Mesenchymal stem cell (in vitro differentiated cells and primary cell): ENCODE results near the gene ITGAL.

Experiments used
- DNase-seq: peaks from one replicate; pipeline ENCODE4 v3.0.0-alpha.2; 2013
- H2AFZ ChIP-seq: one replicate; pipeline ENCODE4 v1.6.1; 2013; ENCODE audit warnings: low read depth, mild to moderate bottlenecking, control low read depth, inconsistent platforms, low read length, moderate library complexity
- H2AK5ac ChIP-seq: 2 replicates; pipeline ENCODE4 v1.6.1; 2013; ENCODE audit warnings: low read length, moderate library complexity, mild to moderate bottlenecking, inconsistent platforms; ENCODE audit not compliant: severe bottlenecking
- H2BK120ac ChIP-seq: one replicate; pipeline ENCODE4 v1.6.1; 2013; ENCODE audit warnings: low read depth, mild to moderate bottlenecking, inconsistent platforms, low read length, moderate library complexity
- H2BK12ac ChIP-seq, 2 experiments: one replicate each; pipeline ENCODE4 v1.6.1; 2013; ENCODE audit warnings: inconsistent platforms in 2 of 2, low read length in 2 of 2, mild to moderate bottlenecking in 2 of 2, moderate library complexity in 2 of 2, control low read depth in 1 of 2
- H2BK15ac ChIP-seq: one replicate; pipeline ENCODE4 v1.6.1; 2013; ENCODE audit warnings: mild to moderate bottlenecking, low read depth, inconsistent platforms; ENCODE audit not compliant: poor library complexity, severe bottlenecking
- H2BK5ac ChIP-seq: 2 replicates; pipeline ENCODE4 v1.6.1; 2013; ENCODE audit warnings: low read depth, mild to moderate bottlenecking, low read length, control low read depth, inconsistent platforms; ENCODE audit not compliant: poor library complexity, severe bottlenecking
- H3K14ac ChIP-seq, 2 experiments: one replicate each; pipeline ENCODE4 v1.6.1; 2013; ENCODE audit warnings: inconsistent platforms in 2 of 2, low read length in 2 of 2, control low read depth in 1 of 2, mild to moderate bottlenecking in 1 of 2, moderate library complexity in 1 of 2
- H3K18ac ChIP-seq, 2 experiments: one replicate each; pipeline ENCODE4 v1.6.1; 2013; ENCODE audit warnings: inconsistent platforms in 2 of 2, low read length in 2 of 2, control low read depth in 1 of 2, low read depth in 1 of 2, mild to moderate bottlenecking in 1 of 2
- H3K23ac ChIP-seq, 2 experiments: one replicate each; pipeline ENCODE4 v1.6.1; 2013; ENCODE audit warnings: inconsistent platforms in 2 of 2, low read length in 2 of 2, mild to moderate bottlenecking in 2 of 2, moderate library complexity in 2 of 2, control low read depth in 1 of 2
- H3K27ac ChIP-seq: 2 replicates; pipeline ENCODE4 v1.5.1; 2013; ENCODE audit warnings: mild to moderate bottlenecking, moderate library complexity, low read length, control low read depth, inconsistent platforms; ENCODE audit not compliant: poor library complexity, severe bottlenecking
- H3K27me3 ChIP-seq, 2 experiments: 2 replicates each; pipeline versions ENCODE4 v1.6.1 to v1.7.0; 2013; ENCODE audit warnings: low read length in 2 of 2, mild to moderate bottlenecking in 2 of 2, moderate library complexity in 2 of 2, control low read depth in 1 of 2, inconsistent platforms in 1 of 2; ENCODE audit not compliant: control insufficient read depth in 1 of 2, insufficient read depth in 1 of 2
- H3K36me3 ChIP-seq, 2 experiments: 2 replicates each; pipeline versions ENCODE4 v1.6.1 to v1.7.0; 2013; ENCODE audit warnings: low read length in 2 of 2, control low read depth in 1 of 2, inconsistent platforms in 1 of 2, low read depth in 1 of 2, mild to moderate bottlenecking in 1 of 2; ENCODE audit not compliant: insufficient read depth in 2 of 2, control insufficient read depth in 1 of 2
- H3K4ac ChIP-seq, 2 experiments: one replicate each; pipeline ENCODE4 v1.6.1; 2013; ENCODE audit warnings: inconsistent platforms in 2 of 2, low read length in 2 of 2, mild to moderate bottlenecking in 2 of 2, moderate library complexity in 2 of 2, control low read depth in 1 of 2, low read depth in 1 of 2
- H3K4me1 ChIP-seq: 2 replicates; pipeline ENCODE4 v1.6.1; 2013; ENCODE audit warnings: low read depth, low read length, control low read depth; ENCODE audit not compliant: control insufficient read depth, insufficient read depth
- H3K4me2 ChIP-seq: 2 replicates; pipeline ENCODE4 v1.6.1; 2013; ENCODE audit warnings: low read length, mild to moderate bottlenecking, inconsistent platforms; ENCODE audit not compliant: poor library complexity, severe bottlenecking
- H3K4me3 ChIP-seq, 2 experiments: 2 replicates each; pipeline versions ENCODE4 v1.5.1 to v1.7.0; 2013; ENCODE audit warnings: low read length in 2 of 2, mild to moderate bottlenecking in 2 of 2, control low read depth in 1 of 2, low read depth in 1 of 2; ENCODE audit not compliant: insufficient read depth in 1 of 2
- H3K79me1 ChIP-seq: replicated peaks from 2 replicates; pipeline ENCODE4 v1.6.1; 2013; ENCODE audit warnings: mild to moderate bottlenecking, control low read depth, low read length, inconsistent platforms; ENCODE audit not compliant: poor library complexity, severe bottlenecking
- H3K9ac ChIP-seq: 2 replicates; pipeline ENCODE4 v1.7.0; 2013; ENCODE audit warnings: mild to moderate bottlenecking, low read length, moderate library complexity
- H3K9me3 ChIP-seq: 2 replicates; pipeline ENCODE4 v1.7.0; 2013; ENCODE audit warnings: mild to moderate bottlenecking, low read length; ENCODE audit not compliant: control insufficient read depth
- H4K8ac ChIP-seq: one replicate; pipeline ENCODE4 v1.6.1; 2013; ENCODE audit warnings: inconsistent platforms, mild to moderate bottlenecking, low read length, moderate library complexity
- H4K91ac ChIP-seq: one replicate; pipeline ENCODE4 v1.6.1; 2013; ENCODE audit warnings: mild to moderate bottlenecking, low read length, inconsistent platforms
- WGBS: methylation state at CpG from one replicate; pipeline ENCODE4 v1.1.7; 2013; ENCODE audit warnings: mixed read lengths; 5-methylcytosine and 5-hydroxymethylcytosine counted together

Gene ITGAL

DNA sequence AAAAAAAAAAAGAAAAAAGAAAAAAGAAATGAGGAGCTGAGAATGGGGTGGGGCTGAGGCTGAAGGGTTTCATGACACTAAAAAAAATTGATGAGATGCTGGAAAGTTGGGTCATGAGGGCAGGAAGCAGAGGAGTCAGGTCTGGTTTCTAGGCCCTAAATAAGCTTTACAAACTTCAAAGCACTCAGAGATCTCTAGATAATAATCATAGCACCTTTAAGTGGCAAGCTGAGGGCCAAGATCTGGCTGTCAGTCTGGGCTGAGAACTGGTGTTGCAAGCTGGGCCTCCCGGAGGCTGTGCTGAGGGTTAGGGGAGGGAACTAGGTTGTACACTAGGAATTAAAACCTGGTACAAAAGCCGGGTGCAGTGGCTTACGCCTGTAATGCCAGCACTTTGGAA lies 79.2 kb downstream of the ITGAL start:
- no peak overlapping the region for H3K9ac ChIP-seq
- H4K91ac ChIP-seq: no peak overlapping the region
- H4K8ac ChIP-seq: no peak overlapping the region
- no peak overlapping the region for H3K4ac ChIP-seq
- no peak overlapping the region for H2BK5ac ChIP-seq
- 51% methylated on average over 3 of the region's 3 CpGs for WGBS
- H3K14ac ChIP-seq: no peak overlapping the region
- no peak overlapping the region for H3K4me3 ChIP-seq
- no peak overlapping the region for H2AK5ac ChIP-seq
- no peak overlapping the region for H2BK12ac ChIP-seq
- H3K4me2 ChIP-seq: no peak overlapping the region
- H3K27ac ChIP-seq: no peak overlapping the region
- no peak overlapping the region for H2BK120ac ChIP-seq
- peaks cover 27 to 30% of the 10 kb centered on the region in 2 experiments for H3K36me3 ChIP-seq
- no peak for DNase-seq
- H3K27me3 ChIP-seq: no peaks in the 10 kb centered on the region
- no peaks in the 10 kb centered on the region for H3K9me3 ChIP-seq
- peaks cover 24% of the 10 kb centered on the region for H3K79me1 ChIP-seq
- no peak overlapping the region for H3K18ac ChIP-seq
- H3K4me1 ChIP-seq: peaks cover 5% of the 10 kb centered on the region
- no peak overlapping the region for H2BK15ac ChIP-seq
- H3K23ac ChIP-seq: no peak overlapping the region
- no peak overlapping the region for H2AFZ ChIP-seq

DNA sequence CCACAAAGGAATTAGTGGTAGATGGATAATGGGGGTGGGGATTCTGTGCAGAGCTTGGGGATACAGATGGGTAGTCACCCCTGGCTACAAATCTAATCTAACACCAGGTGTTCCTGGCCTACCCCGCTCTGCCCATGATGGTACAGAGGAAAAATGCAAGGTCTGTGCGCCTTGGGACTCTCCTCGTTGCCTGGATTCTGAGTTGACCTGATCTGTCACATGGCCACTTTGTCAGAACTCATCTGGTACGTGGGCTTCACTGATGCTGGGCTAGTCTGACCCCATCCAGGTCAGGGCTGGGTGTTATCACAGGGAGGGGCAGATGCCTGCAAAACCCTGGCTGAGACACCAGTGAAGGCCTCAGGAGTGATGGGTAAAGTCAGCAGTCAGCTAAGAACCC lies 80.4 kb downstream of the ITGAL start:
- no peak overlapping the region for H3K4ac ChIP-seq
- H3K27me3 ChIP-seq: no peaks in the 10 kb centered on the region
- H2BK12ac ChIP-seq: no peak overlapping the region
- no peak for DNase-seq
- H3K27ac ChIP-seq: no peak overlapping the region
- H4K8ac ChIP-seq: no peak overlapping the region
- no peaks in the 10 kb centered on the region for H3K9me3 ChIP-seq
- H3K23ac ChIP-seq: no peak overlapping the region
- H2AFZ ChIP-seq: no peak overlapping the region
- H3K79me1 ChIP-seq: peaks cover 27% of the 10 kb centered on the region
- H3K18ac ChIP-seq: no peak overlapping the region
- H3K4me2 ChIP-seq: no peak overlapping the region
- no peak overlapping the region for H3K14ac ChIP-seq
- H2AK5ac ChIP-seq: no peak overlapping the region
- H4K91ac ChIP-seq: no peak overlapping the region
- 94% methylated on average over 4 of the region's 4 CpGs for WGBS
- H3K36me3 ChIP-seq: peaks cover 27 to 30% of the 10 kb centered on the region in 2 experiments
- H3K9ac ChIP-seq: no peak overlapping the region
- H2BK120ac ChIP-seq: no peak overlapping the region
- no peak overlapping the region for H2BK15ac ChIP-seq
- peaks cover 10% of the 10 kb centered on the region for H3K4me1 ChIP-seq
- H2BK5ac ChIP-seq: peak overlapping the region; percentile 32
- H3K4me3 ChIP-seq: no peak overlapping the region

DNA sequence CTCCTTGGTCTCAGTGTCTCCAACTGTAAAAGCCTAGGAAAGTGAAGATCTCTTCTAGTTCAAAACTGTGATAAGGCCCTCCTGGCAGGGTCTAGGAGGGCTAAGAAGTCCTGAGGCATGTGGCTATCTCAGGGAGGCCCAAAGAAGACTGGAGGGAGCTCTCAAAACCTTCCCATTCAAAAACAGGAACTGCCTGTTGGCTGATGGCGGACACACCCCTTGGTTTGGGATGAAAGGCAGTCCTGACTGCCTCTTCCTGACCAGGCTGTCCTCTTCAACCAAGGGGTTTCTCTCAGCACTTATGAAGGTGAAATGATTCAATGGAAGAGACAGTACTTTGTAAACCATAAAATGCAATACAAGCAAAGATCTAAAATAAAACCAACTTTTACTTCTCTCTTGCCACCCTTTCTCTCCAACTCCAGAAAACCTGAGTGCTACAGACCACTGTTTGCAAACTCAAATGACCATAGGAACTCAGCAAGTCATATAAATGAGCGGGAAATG lies 80.9 kb downstream of the ITGAL start:
- Histone ChIP-seq H3K14ac (no peak overlapping the region), H3K4me3 (no peak overlapping the region), H2AK5ac (no peak overlapping the region), H4K91ac (no peak overlapping the region), H3K23ac (no peak overlapping the region), H2AFZ (no peak overlapping the region), H2BK15ac (no peak overlapping the region), H3K9me3 (no peaks in the 10 kb centered on the region), H3K4me1 (peaks cover 10% of the 10 kb centered on the region), H2BK120ac (no peak overlapping the region), H3K27ac (no peak overlapping the region), H3K36me3 (peaks cover 27 to 30% of the 10 kb centered on the region in 2 experiments), H3K18ac (no peak overlapping the region), H3K27me3 (no peaks in the 10 kb centered on the region), H3K9ac (no peak overlapping the region), H4K8ac (no peak overlapping the region), H2BK5ac (peak overlapping the region; percentile 32), H2BK12ac (no peak overlapping the region), H3K79me1 (peaks cover 27% of the 10 kb centered on the region), H3K4me2 (no peak overlapping the region), H3K4ac (no peak overlapping the region)
- no peak for DNase-seq
- WGBS: 100% methylated on average over 1 of the region's 2 CpGs

DNA sequence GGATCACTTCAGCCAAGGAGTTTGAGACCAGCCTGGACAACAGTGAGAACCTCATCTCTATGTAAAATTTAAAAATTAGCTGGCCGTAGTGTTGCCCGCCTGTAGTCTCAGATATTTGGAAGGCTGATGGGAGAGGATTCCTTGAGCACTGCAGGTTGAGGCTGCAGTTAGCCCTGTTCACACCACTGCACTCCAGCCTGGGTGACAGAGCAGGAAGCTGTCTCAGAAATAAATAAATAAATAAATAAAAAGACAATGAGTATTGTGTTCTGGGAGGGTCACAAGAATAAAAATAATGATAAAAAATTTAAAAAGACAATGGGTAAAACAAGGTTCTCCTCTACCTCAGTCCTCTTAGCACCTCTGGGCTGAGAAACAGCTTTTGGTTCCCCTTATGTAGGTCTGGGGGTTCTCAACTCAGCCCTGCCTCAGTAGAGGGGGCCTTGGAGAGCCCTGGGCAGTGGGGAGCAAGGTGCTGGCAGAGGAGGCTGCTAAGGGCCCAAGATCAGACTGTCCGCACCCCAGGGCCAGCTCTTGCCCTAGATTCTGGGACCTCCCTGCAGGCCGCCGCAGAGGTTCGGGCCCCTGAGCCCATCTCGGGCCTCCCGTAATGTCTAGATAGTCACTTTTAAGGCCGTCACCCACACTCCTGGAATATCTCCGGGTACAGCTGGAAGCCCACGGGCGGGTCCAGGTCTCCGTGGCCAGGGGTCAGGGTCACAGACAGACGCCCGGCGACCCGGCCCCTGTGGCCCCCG lies 82.2 kb downstream of the ITGAL start:
- Histone ChIP-seq H3K4me2 (no peak overlapping the region), H3K9me3 (no peaks in the 10 kb centered on the region), H2BK15ac (no peak overlapping the region), H3K18ac (no peak overlapping the region), H3K27me3 (no peaks in the 10 kb centered on the region), H3K79me1 (peaks cover 27% of the 10 kb centered on the region), H2BK5ac (no peak overlapping the region), H2BK12ac (no peak overlapping the region), H3K9ac (no peak overlapping the region), H3K27ac (no peak overlapping the region), H4K91ac (no peak overlapping the region), H2BK120ac (no peak overlapping the region), H3K4ac (no peak overlapping the region), H2AK5ac (no peak overlapping the region), H3K36me3 (peaks cover 27 to 30% of the 10 kb centered on the region in 2 experiments), H3K14ac (no peak overlapping the region), H4K8ac (no peak overlapping the region), H2AFZ (no peak overlapping the region), H3K23ac (no peak overlapping the region), H3K4me1 (peaks cover 9% of the 10 kb centered on the region), H3K4me3 (no peak overlapping the region)
- WGBS: 98% methylated on average over 18 of the region's 18 CpGs
- no peak for DNase-seq
